ENCODE data around the gene GSX2. TPM values are rescaled to one million over a fixed set of nuclear protein-coding genes. Genes with fewer than 3 reads are reported as not detected.
A peak's percentile ranks its signal among the peaks of the same experiment; 100 is the strongest.

GSX2 gene
- total and polyA plus RNA-seq, 10 of the 15 experiments (the other 5 are each of a cell fraction or from before 2014, with no cell fraction given): 0.04 to 0.58 (median 0.50) TPM; not detected in 5

- no peak for TF ChIP-seq HDAC2 (IDR thresholded peaks at IDR 0.05)
- TF ChIP-seq ZBTB33 (IDR thresholded peaks at IDR 0.05): no peak
- TF ChIP-seq BACH1 (IDR thresholded peaks at IDR 0.05; ENCODE audit: borderline replicate concordance): no peak
- TF ChIP-seq NBN (IDR thresholded peaks at IDR 0.05): no peak
- TF ChIP-seq CBX5 (IDR thresholded peaks at IDR 0.05; ENCODE audit: low read depth): no peak
- no peak for TF ChIP-seq SREBF1 (IDR thresholded peaks at IDR 0.05; ENCODE audit: low read length)
- no peak for TF ChIP-seq TCF7 (IDR thresholded peaks at IDR 0.05; ENCODE audit: borderline replicate concordance)
- TF ChIP-seq IRF4 (IDR thresholded peaks at IDR 0.05; ENCODE audit: low read depth, low read length): no peak
- no peak for TF ChIP-seq HSF1 (IDR thresholded peaks at IDR 0.05; ENCODE audit: low read depth, low read length)
Measured at GRCh38 chr4:54103190-54103574, 3.2 kb downstream of the GSX2 start (continued).

GRCh38 chr4:54104907-54105306 lies 4.9 kb downstream of the GSX2 start:
- intact Hi-C loops (cut with micrococcal nuclease; ENCODE audit: unreplicated experiment): no loop called here
- no peak for TF ChIP-seq ZNF687 (IDR thresholded peaks at IDR 0.05)
- no peak for TF ChIP-seq FOXM1 (IDR thresholded peaks at IDR 0.05; ENCODE audit: low read depth, low read length)
- TF ChIP-seq SMC3 (IDR thresholded peaks at IDR 0.05; ENCODE audit: borderline replicate concordance, low read length): no peak
- TF ChIP-seq MEF2B (IDR thresholded peaks at IDR 0.05; ENCODE audit: partially characterized antibody, poor library complexity, severe bottlenecking): no peak
- no peak for TF ChIP-seq BACH1 (IDR thresholded peaks at IDR 0.05; ENCODE audit: borderline replicate concordance)
- TF ChIP-seq PAX8 (IDR thresholded peaks at IDR 0.05): no peak
- TF ChIP-seq IRF5 (IDR thresholded peaks at IDR 0.05; ENCODE audit: borderline replicate concordance): no peak
- no peak for TF ChIP-seq NR2C2 (IDR thresholded peaks at IDR 0.05; ENCODE audit: borderline replicate concordance, control insufficient read depth, insufficient read length, low read depth)

More at GRCh38 chr4:54104907-54105306, 4.9 kb downstream of the GSX2 start:
- in situ Hi-C loops (cut with MboI): no loop called here
- Histone ChIP-seq H3K36me3 (ENCODE audit: control insufficient read depth in 2 of 2, insufficient read depth in 2 of 2, low read length in 1 of 2) (no peaks in the 10 kb centered on the region), H3K9ac (ENCODE audit: control insufficient read depth, insufficient read depth, low read length) (no peak overlapping the region), H3K4me3 (no peak overlapping the region), H2AFZ (ENCODE audit: control insufficient read depth, low read depth, low read length) (no peak overlapping the region), H3K27ac (ENCODE audit: control insufficient read depth, insufficient read depth) (no peak overlapping the region), H3K79me2 (ENCODE audit: control insufficient read depth, insufficient read depth, low read length) (no peaks in the 10 kb centered on the region), H3K27me3 (replicated peaks in 1 of 2; ENCODE audit: control insufficient read depth in 2 of 2, insufficient read depth in 2 of 2, low read length in 1 of 2) (peaks cover 23 to 28% of the 10 kb centered on the region in 2 experiments), H3K9me3 (replicated peaks; ENCODE audit: control insufficient read depth, insufficient read depth, low read length) (no peaks in the 10 kb centered on the region), H4K20me1 (ENCODE audit: control insufficient read depth, insufficient read depth) (no peaks in the 10 kb centered on the region), H3K4me2 (ENCODE audit: control insufficient read depth, insufficient read depth) (peak overlapping the region; percentile 33; the same call in 1 of the 2 replicates), H3K4me1 (ENCODE audit: control insufficient read depth, insufficient read depth, low read length) (peaks cover 26% of the 10 kb centered on the region)
- ChIA-PET POLR2A (no interaction called here), SMC1A (ENCODE audit: uncharacterized antibody, unreplicated experiment) (no interaction called here), CTCF (no interaction called here), RAD21 (ENCODE audit: unreplicated experiment) (no interaction called here)
- WGBS (ENCODE audit: insufficient coverage, insufficient replicate concordance, low lambda C conversion rate, missing lambda C conversion rate): 5% methylated on average over 1 of the region's 1 CpG
- ATAC-seq (peak; percentile 11; the same call in 2 of the 3 replicates), DNase-seq (ENCODE audit: low read depth, low spot score) (no peak), FAIRE-seq (no peak)
- BruUV-seq (replicated peaks): no TSS peak
